ENCODE measurements around the gene SH3RF3.

DNA sequence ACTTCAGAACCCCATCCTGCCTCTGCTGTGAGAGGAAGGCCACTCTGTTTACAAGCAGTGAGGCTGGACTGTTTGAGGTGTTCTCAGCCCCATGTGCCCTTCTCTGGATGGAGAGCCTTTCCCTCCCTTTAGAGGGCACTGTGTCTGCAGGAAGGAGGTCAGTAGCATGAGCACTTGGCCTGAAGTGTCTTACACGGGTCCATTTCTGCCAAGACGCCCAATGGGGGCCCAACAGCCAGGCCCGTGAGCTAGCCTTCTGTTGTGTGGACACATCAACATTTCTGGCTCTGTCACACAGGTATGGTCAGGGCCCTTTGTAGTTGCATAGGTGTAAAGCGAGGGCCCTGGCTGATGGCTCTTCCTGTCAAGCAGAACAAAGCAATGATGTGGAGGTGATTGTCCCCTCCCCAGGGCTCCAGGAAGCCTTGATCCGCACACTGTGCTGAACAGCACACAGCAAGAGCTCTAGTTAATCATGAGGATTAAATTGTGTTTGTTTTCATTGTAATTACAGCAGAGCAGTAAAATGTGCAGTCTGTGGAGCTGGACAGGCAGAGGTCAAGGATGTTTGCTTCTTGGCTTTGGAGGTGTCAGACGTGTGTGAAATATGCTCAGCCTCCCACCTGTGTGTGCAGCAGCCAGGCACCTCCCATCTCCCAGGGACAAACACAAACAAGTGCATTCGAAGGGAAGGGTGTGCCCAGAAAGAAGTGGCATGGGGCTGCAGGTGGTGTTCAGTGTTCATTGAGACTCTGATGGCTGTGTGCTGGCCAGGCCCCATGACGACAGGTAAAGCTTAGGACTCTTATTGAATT lies 132.1 kb downstream of the SH3RF3 start:
- TF ChIP-seq, protein P1, sequence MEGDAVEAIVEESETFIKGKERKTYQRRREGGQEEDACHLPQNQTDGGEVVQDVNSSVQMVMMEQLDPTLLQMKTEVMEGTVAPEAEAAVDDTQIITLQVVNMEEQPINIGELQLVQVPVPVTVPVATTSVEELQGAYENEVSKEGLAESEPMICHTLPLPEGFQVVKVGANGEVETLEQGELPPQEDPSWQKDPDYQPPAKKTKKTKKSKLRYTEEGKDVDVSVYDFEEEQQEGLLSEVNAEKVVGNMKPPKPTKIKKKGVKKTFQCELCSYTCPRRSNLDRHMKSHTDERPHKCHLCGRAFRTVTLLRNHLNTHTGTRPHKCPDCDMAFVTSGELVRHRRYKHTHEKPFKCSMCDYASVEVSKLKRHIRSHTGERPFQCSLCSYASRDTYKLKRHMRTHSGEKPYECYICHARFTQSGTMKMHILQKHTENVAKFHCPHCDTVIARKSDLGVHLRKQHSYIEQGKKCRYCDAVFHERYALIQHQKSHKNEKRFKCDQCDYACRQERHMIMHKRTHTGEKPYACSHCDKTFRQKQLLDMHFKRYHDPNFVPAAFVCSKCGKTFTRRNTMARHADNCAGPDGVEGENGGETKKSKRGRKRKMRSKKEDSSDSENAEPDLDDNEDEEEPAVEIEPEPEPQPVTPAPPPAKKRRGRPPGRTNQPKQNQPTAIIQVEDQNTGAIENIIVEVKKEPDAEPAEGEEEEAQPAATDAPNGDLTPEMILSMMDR (IDR thresholded peaks at IDR 0.05), result no peak
- TF ChIP-seq POLR2A (IDR thresholded peaks at IDR 0.05), result no peak
